GM23338 (cell line): Measurements from ENCODE around the gene DAPK1. TPM values are rescaled to one million over a fixed set of nuclear protein-coding genes. Genes with fewer than 3 reads are reported as not detected.

Experiments used
- ATAC-seq: fragments of 200-7000 bp; cut with Tn5 transposase; 3 replicates; pipeline ENCODE4 v1.9.1; 2020
- DNase-seq: peaks from one replicate; pipeline ENCODE4 v3.0.0-alpha.2; 2015; ENCODE audit warnings: low spot score
- H2AFZ ChIP-seq: fragments of 200-600 bp; sonication (generic); 2 replicates; pipeline ENCODE4 v1.8.0; 2016; ENCODE audit warnings: antibody characterized with exemption, mild to moderate bottlenecking, moderate library complexity
- H3F3A ChIP-seq: fragments of 200-600 bp; sonication (generic); replicated peaks from 2 replicates; pipeline ENCODE4 v1.8.0; 2017; ENCODE audit warnings: antibody characterized with exemption, mixed run types, low read depth
- H3K27ac ChIP-seq: fragments of 200-600 bp; sonication (generic); 2 replicates; pipeline ENCODE4 v1.6.1; 2016; ENCODE audit warnings: low read depth
- H3K27me3 ChIP-seq: fragments of 200-600 bp; sonication (generic); 2 replicates; pipeline ENCODE4 v1.8.0; 2016; ENCODE audit warnings: mild to moderate bottlenecking, mixed run types, moderate library complexity; ENCODE audit not compliant: insufficient read depth
- H3K36me3 ChIP-seq: fragments of 200-600 bp; sonication (generic); 2 replicates; pipeline ENCODE4 v1.8.0; 2016; ENCODE audit warnings: mild to moderate bottlenecking; ENCODE audit not compliant: insufficient read depth
- H3K4me1 ChIP-seq: fragments of 200-600 bp; sonication (generic); 2 replicates; pipeline ENCODE4 v1.8.0; 2016; ENCODE audit warnings: mild to moderate bottlenecking, moderate library complexity; ENCODE audit not compliant: insufficient read depth
- H3K4me2 ChIP-seq: fragments of 200-600 bp; sonication (generic); 2 replicates; pipeline ENCODE4 v1.7.1; 2017; ENCODE audit warnings: mixed run types
- H3K4me3 ChIP-seq: fragments of 200-600 bp; sonication (generic); 2 replicates; pipeline ENCODE4 v1.6.1; 2016; ENCODE audit warnings: mixed run types
- H3K79me2 ChIP-seq: fragments of 200-600 bp; sonication (generic); replicated peaks from 2 replicates; pipeline ENCODE4 v1.8.0; 2017; ENCODE audit warnings: mild to moderate bottlenecking; ENCODE audit not compliant: insufficient read depth
- H3K9me2 ChIP-seq: fragments of 200-600 bp; sonication (generic); 2 replicates; pipeline ENCODE4 v1.8.0; 2017; ENCODE audit not compliant: insufficient read depth
- H4K20me1 ChIP-seq: fragments of 200-600 bp; sonication (generic); replicated peaks from 2 replicates; pipeline ENCODE4 v1.8.0; 2017; ENCODE audit warnings: mild to moderate bottlenecking; ENCODE audit not compliant: insufficient read depth
- H3K27ac Mint-ChIP-seq: 2 replicates; pipeline ENCODE4 v1.8.0; 2020; ENCODE audit warnings: inconsistent platforms, mild to moderate bottlenecking, moderate library complexity, mixed read lengths
- H3K27me3 Mint-ChIP-seq: 3 replicates; pipeline ENCODE4 v1.8.0; 2022; ENCODE audit warnings: low read depth, mild to moderate bottlenecking, moderate library complexity, mixed read lengths, inconsistent platforms; ENCODE audit not compliant: insufficient read depth, poor library complexity
- H3K36me3 Mint-ChIP-seq: 3 replicates; pipeline ENCODE4 v1.8.0; 2021; ENCODE audit warnings: low read depth, mild to moderate bottlenecking, inconsistent platforms, moderate library complexity, mixed read lengths
- H3K4me1 Mint-ChIP-seq: 3 replicates; pipeline ENCODE4 v1.8.0; 2020; ENCODE audit warnings: mild to moderate bottlenecking, inconsistent platforms, mixed read lengths
- H3K4me3 Mint-ChIP-seq: 3 replicates; pipeline ENCODE4 v1.8.0; 2021; ENCODE audit warnings: moderate library complexity, mild to moderate bottlenecking, inconsistent platforms, mixed read lengths
- H3K9me3 Mint-ChIP-seq: 3 replicates; pipeline ENCODE4 v1.8.0; 2020; ENCODE audit warnings: moderate library complexity, mild to moderate bottlenecking, inconsistent platforms, mixed read lengths
- CREB1 ChIP-seq: fragments of 250-450 bp; sonication (Bioruptor Pico); IDR thresholded peaks from 2 replicates; pipeline ENCODE4 v1.5.0; 2020; ENCODE audit warnings: low read depth, mild to moderate bottlenecking, moderate library complexity
- ETS1 ChIP-seq: IDR thresholded peaks from 2 replicates; pipeline ENCODE4 v1.6.1; 2016; ENCODE audit warnings: antibody characterized with exemption
- EZH2phosphoT487 ChIP-seq: fragments of 200-600 bp; sonication (generic); IDR thresholded peaks from one replicate; pipeline ENCODE4 v1.8.1; 2018; ENCODE audit warnings: antibody characterized with exemption; ENCODE audit not compliant: unreplicated experiment
- NANOG ChIP-seq: IDR thresholded peaks from 2 replicates; pipeline ENCODE4 v1.6.1; 2016; ENCODE audit warnings: antibody characterized with exemption, borderline replicate concordance
- POLR2AphosphoS5 ChIP-seq: IDR thresholded peaks from 2 replicates; pipeline ENCODE4 v1.6.1; 2016; ENCODE audit warnings: antibody characterized with exemption, low read depth
- STAT1 ChIP-seq: IDR thresholded peaks from one replicate; pipeline ENCODE4 v1.6.1; 2016; ENCODE audit warnings: antibody characterized with exemption; ENCODE audit not compliant: unreplicated experiment
- ZNF114 ChIP-seq: fragments of 250-450 bp; sonication (Bioruptor Pico); IDR thresholded peaks from 2 replicates; pipeline ENCODE4 v1.5.0; 2020; ENCODE audit warnings: mild to moderate bottlenecking, moderate library complexity
- ZNF331 ChIP-seq: fragments of 250-450 bp; sonication (Bioruptor Pico); IDR thresholded peaks from 2 replicates; pipeline ENCODE4 v1.5.0; 2020; ENCODE audit warnings: low read depth, mild to moderate bottlenecking, moderate library complexity
- polyA plus RNA-seq: library from polyadenylated mRNA; unstranded; fragments of >200 nt; fragmentation: Nextera tagmentation; extraction: Ambion mirVana; gene quantifications from 2 replicates; pipeline ENCODE4 v1.2.1, GENCODE V29; 2016
- total RNA-seq: library from RNA; depleted of rRNA; stranded (reverse); fragments of >200 nt; shearing (Covaris generic); gene quantifications from 2 replicates; pipeline ENCODE4 v1.2.3, GENCODE V29; 2014
- TF ChIP-seq, protein P1 (sequence below): IDR thresholded peaks from one replicate; pipeline ENCODE4 v1.6.1; 2018; ENCODE audit warnings: antibody characterized with exemption; ENCODE audit not compliant: unreplicated experiment
- TF ChIP-seq, protein P2 (sequence below): fragments of 250-450 bp; sonication (Bioruptor Pico); IDR thresholded peaks from 2 replicates; pipeline ENCODE4 v1.5.0; 2020; ENCODE audit warnings: mild to moderate bottlenecking, moderate library complexity
- TF ChIP-seq, protein P3 (sequence below), 2 experiments: fragments of 200-600 bp in 1 of 2; sonication (generic) in 1 of 2; conservative IDR thresholded peaks; 2 replicates each; pipeline versions ENCODE4 v1.5.1 to v1.6.1; 2016 to 2017; ENCODE audit warnings: antibody characterized with exemption in 2 of 2, low read depth in 2 of 2, mild to moderate bottlenecking in 2 of 2, moderate library complexity in 1 of 2

The DAPK1 gene
- total and polyA plus RNA-seq, 2 experiments from 2014 or later, result 37.0 to 134 TPM

GRCh38 chr9:87656485-87656884, 158.8 kb downstream of the DAPK1 start (continued):
- TF ChIP-seq, protein P1, sequence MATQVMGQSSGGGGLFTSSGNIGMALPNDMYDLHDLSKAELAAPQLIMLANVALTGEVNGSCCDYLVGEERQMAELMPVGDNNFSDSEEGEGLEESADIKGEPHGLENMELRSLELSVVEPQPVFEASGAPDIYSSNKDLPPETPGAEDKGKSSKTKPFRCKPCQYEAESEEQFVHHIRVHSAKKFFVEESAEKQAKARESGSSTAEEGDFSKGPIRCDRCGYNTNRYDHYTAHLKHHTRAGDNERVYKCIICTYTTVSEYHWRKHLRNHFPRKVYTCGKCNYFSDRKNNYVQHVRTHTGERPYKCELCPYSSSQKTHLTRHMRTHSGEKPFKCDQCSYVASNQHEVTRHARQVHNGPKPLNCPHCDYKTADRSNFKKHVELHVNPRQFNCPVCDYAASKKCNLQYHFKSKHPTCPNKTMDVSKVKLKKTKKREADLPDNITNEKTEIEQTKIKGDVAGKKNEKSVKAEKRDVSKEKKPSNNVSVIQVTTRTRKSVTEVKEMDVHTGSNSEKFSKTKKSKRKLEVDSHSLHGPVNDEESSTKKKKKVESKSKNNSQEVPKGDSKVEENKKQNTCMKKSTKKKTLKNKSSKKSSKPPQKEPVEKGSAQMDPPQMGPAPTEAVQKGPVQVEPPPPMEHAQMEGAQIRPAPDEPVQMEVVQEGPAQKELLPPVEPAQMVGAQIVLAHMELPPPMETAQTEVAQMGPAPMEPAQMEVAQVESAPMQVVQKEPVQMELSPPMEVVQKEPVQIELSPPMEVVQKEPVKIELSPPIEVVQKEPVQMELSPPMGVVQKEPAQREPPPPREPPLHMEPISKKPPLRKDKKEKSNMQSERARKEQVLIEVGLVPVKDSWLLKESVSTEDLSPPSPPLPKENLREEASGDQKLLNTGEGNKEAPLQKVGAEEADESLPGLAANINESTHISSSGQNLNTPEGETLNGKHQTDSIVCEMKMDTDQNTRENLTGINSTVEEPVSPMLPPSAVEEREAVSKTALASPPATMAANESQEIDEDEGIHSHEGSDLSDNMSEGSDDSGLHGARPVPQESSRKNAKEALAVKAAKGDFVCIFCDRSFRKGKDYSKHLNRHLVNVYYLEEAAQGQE, result no peak
- no peak for TF ChIP-seq EZH2phosphoT487
- no peak for TF ChIP-seq ZNF114 (CRISPR knock-in tag)
- TF ChIP-seq CREB1 (CRISPR knock-in tag), result no peak
- TF ChIP-seq NANOG, result no peak
- TF ChIP-seq ETS1, result no peak

GRCh38 chr9:87657190-87657589, 159.5 kb downstream of the DAPK1 start:
- H3K4me1 Mint-ChIP-seq, result peaks cover 17% of the 10 kb centered on the region
- Histone ChIP-seq H3K4me1 (peaks cover 5% of the 10 kb centered on the region; the same call in 1 of the 2 replicates), H3K4me2 (no peak overlapping the region), H2AFZ (no peak overlapping the region), H3F3A (0 out of 2 replicates have a peak, but pooled peaks cover 3% of the 10 kb centered on the region), H3K79me2 (no peaks in the 10 kb centered on the region), H3K4me3 (no peak overlapping the region), H3K9me2 (no peaks in the 10 kb centered on the region), H3K27me3 (no peaks in the 10 kb centered on the region), H3K27ac (peak overlapping the region; percentile 33; the same call in 1 of the 2 replicates), H3K36me3 (peaks cover 30% of the 10 kb centered on the region), H4K20me1 (peaks cover 8% of the 10 kb centered on the region)
- ATAC-seq, result no peak
- peaks cover 7% of the 10 kb centered on the region for H3K27me3 Mint-ChIP-seq
- no peak overlapping the region for H3K4me3 Mint-ChIP-seq
- H3K9me3 Mint-ChIP-seq, result no peaks in the 10 kb centered on the region
- no peak for DNase-seq
- H3K36me3 Mint-ChIP-seq, result peaks cover 87% of the 10 kb centered on the region
- peak overlapping the region; percentile 60 for H3K27ac Mint-ChIP-seq
- TF ChIP-seq, protein P2, sequence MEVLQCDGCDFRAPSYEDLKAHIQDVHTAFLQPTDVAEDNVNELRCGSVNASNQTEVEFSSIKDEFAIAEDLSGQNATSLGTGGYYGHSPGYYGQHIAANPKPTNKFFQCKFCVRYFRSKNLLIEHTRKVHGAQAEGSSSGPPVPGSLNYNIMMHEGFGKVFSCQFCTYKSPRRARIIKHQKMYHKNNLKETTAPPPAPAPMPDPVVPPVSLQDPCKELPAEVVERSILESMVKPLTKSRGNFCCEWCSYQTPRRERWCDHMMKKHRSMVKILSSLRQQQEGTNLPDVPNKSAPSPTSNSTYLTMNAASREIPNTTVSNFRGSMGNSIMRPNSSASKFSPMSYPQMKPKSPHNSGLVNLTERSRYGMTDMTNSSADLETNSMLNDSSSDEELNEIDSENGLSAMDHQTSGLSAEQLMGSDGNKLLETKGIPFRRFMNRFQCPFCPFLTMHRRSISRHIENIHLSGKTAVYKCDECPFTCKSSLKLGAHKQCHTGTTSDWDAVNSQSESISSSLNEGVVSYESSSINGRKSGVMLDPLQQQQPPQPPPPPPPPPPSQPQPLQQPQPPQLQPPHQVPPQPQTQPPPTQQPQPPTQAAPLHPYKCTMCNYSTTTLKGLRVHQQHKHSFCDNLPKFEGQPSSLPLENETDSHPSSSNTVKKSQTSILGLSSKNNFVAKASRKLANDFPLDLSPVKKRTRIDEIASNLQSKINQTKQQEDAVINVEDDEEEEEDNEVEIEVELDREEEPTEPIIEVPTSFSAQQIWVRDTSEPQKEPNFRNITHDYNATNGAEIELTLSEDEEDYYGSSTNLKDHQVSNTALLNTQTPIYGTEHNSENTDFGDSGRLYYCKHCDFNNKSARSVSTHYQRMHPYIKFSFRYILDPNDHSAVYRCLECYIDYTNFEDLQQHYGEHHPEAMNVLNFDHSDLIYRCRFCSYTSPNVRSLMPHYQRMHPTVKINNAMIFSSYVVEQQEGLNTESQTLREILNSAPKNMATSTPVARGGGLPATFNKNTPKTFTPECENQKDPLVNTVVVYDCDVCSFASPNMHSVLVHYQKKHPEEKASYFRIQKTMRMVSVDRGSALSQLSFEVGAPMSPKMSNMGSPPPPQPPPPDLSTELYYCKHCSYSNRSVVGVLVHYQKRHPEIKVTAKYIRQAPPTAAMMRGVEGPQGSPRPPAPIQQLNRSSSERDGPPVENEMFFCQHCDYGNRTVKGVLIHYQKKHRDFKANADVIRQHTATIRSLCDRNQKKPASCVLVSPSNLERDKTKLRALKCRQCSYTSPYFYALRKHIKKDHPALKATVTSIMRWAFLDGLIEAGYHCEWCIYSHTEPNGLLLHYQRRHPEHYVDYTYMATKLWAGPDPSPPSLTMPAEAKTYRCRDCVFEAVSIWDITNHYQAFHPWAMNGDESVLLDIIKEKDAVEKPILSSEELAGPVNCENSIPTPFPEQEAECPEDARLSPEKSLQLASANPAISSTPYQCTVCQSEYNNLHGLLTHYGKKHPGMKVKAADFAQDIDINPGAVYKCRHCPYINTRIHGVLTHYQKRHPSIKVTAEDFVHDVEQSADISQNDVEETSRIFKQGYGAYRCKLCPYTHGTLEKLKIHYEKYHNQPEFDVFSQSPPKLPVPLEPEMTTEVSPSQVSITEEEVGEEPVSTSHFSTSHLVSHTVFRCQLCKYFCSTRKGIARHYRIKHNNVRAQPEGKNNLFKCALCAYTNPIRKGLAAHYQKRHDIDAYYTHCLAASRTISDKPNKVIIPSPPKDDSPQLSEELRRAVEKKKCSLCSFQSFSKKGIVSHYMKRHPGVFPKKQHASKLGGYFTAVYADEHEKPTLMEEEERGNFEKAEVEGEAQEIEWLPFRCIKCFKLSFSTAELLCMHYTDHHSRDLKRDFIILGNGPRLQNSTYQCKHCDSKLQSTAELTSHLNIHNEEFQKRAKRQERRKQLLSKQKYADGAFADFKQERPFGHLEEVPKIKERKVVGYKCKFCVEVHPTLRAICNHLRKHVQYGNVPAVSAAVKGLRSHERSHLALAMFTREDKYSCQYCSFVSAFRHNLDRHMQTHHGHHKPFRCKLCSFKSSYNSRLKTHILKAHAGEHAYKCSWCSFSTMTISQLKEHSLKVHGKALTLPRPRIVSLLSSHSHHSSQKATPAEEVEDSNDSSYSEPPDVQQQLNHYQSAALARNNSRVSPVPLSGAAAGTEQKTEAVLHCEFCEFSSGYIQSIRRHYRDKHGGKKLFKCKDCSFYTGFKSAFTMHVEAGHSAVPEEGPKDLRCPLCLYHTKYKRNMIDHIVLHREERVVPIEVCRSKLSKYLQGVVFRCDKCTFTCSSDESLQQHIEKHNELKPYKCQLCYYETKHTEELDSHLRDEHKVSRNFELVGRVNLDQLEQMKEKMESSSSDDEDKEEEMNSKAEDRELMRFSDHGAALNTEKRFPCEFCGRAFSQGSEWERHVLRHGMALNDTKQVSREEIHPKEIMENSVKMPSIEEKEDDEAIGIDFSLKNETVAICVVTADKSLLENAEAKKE (CRISPR knock-in tag), result no peak
- no peak for TF ChIP-seq CREB1 (CRISPR knock-in tag)
- TF ChIP-seq ETS1, result no peak
- TF ChIP-seq ZNF114 (CRISPR knock-in tag), result no peak
- TF ChIP-seq, protein P3, sequence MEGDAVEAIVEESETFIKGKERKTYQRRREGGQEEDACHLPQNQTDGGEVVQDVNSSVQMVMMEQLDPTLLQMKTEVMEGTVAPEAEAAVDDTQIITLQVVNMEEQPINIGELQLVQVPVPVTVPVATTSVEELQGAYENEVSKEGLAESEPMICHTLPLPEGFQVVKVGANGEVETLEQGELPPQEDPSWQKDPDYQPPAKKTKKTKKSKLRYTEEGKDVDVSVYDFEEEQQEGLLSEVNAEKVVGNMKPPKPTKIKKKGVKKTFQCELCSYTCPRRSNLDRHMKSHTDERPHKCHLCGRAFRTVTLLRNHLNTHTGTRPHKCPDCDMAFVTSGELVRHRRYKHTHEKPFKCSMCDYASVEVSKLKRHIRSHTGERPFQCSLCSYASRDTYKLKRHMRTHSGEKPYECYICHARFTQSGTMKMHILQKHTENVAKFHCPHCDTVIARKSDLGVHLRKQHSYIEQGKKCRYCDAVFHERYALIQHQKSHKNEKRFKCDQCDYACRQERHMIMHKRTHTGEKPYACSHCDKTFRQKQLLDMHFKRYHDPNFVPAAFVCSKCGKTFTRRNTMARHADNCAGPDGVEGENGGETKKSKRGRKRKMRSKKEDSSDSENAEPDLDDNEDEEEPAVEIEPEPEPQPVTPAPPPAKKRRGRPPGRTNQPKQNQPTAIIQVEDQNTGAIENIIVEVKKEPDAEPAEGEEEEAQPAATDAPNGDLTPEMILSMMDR (conservative IDR thresholded peaks at IDR 0.05; ENCODE audit: low read depth in 2 of 2), result no peak
- TF ChIP-seq NANOG, result no peak
- TF ChIP-seq ZNF331 (CRISPR knock-in tag), result no peak
- no peak for TF ChIP-seq POLR2AphosphoS5
- no peak for TF ChIP-seq STAT1
